ENCODE results near the gene EARS2.

EARS2 gene

GRCh38 chr16:23500862-23501225, 56.3 kb downstream of the EARS2 start:
- no peaks in the 10 kb centered on the region for H3K36me3 ChIP-seq (ENCODE audit: insufficient read depth, low read length)
- no peak overlapping the region for H2AFZ ChIP-seq (ENCODE audit: low read depth, low read length)
- H3K9me3 ChIP-seq (ENCODE audit: insufficient read depth, low read length, severe bottlenecking) = no peaks in the 10 kb centered on the region
- TF ChIP-seq, protein P1, sequence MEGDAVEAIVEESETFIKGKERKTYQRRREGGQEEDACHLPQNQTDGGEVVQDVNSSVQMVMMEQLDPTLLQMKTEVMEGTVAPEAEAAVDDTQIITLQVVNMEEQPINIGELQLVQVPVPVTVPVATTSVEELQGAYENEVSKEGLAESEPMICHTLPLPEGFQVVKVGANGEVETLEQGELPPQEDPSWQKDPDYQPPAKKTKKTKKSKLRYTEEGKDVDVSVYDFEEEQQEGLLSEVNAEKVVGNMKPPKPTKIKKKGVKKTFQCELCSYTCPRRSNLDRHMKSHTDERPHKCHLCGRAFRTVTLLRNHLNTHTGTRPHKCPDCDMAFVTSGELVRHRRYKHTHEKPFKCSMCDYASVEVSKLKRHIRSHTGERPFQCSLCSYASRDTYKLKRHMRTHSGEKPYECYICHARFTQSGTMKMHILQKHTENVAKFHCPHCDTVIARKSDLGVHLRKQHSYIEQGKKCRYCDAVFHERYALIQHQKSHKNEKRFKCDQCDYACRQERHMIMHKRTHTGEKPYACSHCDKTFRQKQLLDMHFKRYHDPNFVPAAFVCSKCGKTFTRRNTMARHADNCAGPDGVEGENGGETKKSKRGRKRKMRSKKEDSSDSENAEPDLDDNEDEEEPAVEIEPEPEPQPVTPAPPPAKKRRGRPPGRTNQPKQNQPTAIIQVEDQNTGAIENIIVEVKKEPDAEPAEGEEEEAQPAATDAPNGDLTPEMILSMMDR (IDR thresholded peaks at IDR 0.05; ENCODE audit: borderline replicate concordance, extremely low read depth, low read length, poor library complexity, severe bottlenecking) = no peak
- TF ChIP-seq EZH2 (IDR thresholded peaks at IDR 0.05; ENCODE audit: borderline replicate concordance, low read depth, low read length, severe bottlenecking) = no peak
- H3K27ac ChIP-seq (ENCODE audit: low read length) = no peak overlapping the region
- no peak overlapping the region for H3K4me3 ChIP-seq (ENCODE audit: low read depth in 1 of 2, low read length in 2 of 2)
- H3K9ac ChIP-seq (ENCODE audit: low read depth, low read length) = no peak overlapping the region
- ATAC-seq (ENCODE audit: insufficient read depth, low read depth) = no peak
- no peaks in the 10 kb centered on the region for H3K79me2 ChIP-seq (ENCODE audit: insufficient read depth, low read length)
- H3K27me3 ChIP-seq (ENCODE audit: insufficient read depth, low read length, poor library complexity) = no peaks in the 10 kb centered on the region
- no peaks in the 10 kb centered on the region for H3K4me1 ChIP-seq (ENCODE audit: insufficient read depth, low read length)
- no peaks in the 10 kb centered on the region for H4K20me1 ChIP-seq (ENCODE audit: insufficient read depth, low read length)
- H3K4me2 ChIP-seq (ENCODE audit: insufficient read depth, low read length) = no peak overlapping the region
- DNase-seq = no peak

- no peaks in the 10 kb centered on the region for H3K27me3 ChIP-seq (ENCODE audit: insufficient read depth, low read length, poor library complexity)
- no peak overlapping the region for H3K4me3 ChIP-seq (ENCODE audit: low read depth in 1 of 2, low read length in 2 of 2)
- no peaks in the 10 kb centered on the region for H3K4me1 ChIP-seq (ENCODE audit: insufficient read depth, low read length)
- no peaks in the 10 kb centered on the region for H4K20me1 ChIP-seq (ENCODE audit: insufficient read depth, low read length)
- H3K27ac ChIP-seq (ENCODE audit: low read length) = no peak overlapping the region
- TF ChIP-seq, protein P1 (IDR thresholded peaks at IDR 0.05; ENCODE audit: borderline replicate concordance, extremely low read depth, low read length, poor library complexity, severe bottlenecking) = no peak
- no peak for TF ChIP-seq EZH2 (IDR thresholded peaks at IDR 0.05; ENCODE audit: borderline replicate concordance, low read depth, low read length, severe bottlenecking)
- no peaks in the 10 kb centered on the region for H3K79me2 ChIP-seq (ENCODE audit: insufficient read depth, low read length)
- DNase-seq (no peak), ATAC-seq (ENCODE audit: insufficient read depth, low read depth) (no peak)
- H3K9me3 ChIP-seq (ENCODE audit: insufficient read depth, low read length, severe bottlenecking) = no peaks in the 10 kb centered on the region
- no peak overlapping the region for H3K4me2 ChIP-seq (ENCODE audit: insufficient read depth, low read length)
- no peaks in the 10 kb centered on the region for H3K36me3 ChIP-seq (ENCODE audit: insufficient read depth, low read length)
- H2AFZ ChIP-seq (ENCODE audit: low read depth, low read length) = no peak overlapping the region
- H3K9ac ChIP-seq (ENCODE audit: low read depth, low read length) = no peak overlapping the region
Measured at GRCh38 chr16:23500212-23500861, 56.8 kb downstream of the EARS2 start.

DNA sequence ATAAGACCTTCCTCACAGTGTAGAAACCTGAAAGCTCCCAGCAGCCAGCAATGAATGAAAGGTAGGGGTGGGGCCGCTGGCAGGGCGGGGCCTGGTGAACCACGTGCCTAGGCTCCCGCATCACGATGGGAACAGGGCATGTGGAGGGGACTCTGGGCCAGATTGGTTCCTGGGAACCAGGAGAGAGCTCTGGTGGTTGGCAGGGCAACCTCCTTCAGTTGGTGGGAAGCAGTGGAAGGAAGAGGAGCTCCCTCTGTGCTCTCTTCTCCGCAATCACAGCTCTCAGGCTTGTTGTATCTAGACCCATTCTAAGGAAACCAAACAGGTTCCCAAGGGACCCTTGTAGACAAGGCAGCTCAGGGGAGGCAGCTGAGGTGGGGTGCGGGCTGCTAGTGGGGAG, 57.3 kb downstream of the EARS2 start:
- Histone ChIP-seq H3K27ac (ENCODE audit: low read length) (no peak overlapping the region), H3K9ac (ENCODE audit: low read depth, low read length) (no peak overlapping the region), H3K4me3 (ENCODE audit: low read depth in 1 of 2, low read length in 2 of 2) (no peak overlapping the region), H2AFZ (ENCODE audit: low read depth, low read length) (no peak overlapping the region), H3K79me2 (ENCODE audit: insufficient read depth, low read length) (no peaks in the 10 kb centered on the region), H3K9me3 (ENCODE audit: insufficient read depth, low read length, severe bottlenecking) (no peaks in the 10 kb centered on the region), H3K4me2 (ENCODE audit: insufficient read depth, low read length) (no peak overlapping the region), H3K27me3 (ENCODE audit: insufficient read depth, low read length, poor library complexity) (no peaks in the 10 kb centered on the region), H3K36me3 (ENCODE audit: insufficient read depth, low read length) (no peaks in the 10 kb centered on the region), H3K4me1 (ENCODE audit: insufficient read depth, low read length) (no peaks in the 10 kb centered on the region), H4K20me1 (ENCODE audit: insufficient read depth, low read length) (no peaks in the 10 kb centered on the region)
- DNase-seq (no peak), ATAC-seq (ENCODE audit: insufficient read depth, low read depth) (no peak)
- TF ChIP-seq, protein P1 (IDR thresholded peaks at IDR 0.05; ENCODE audit: borderline replicate concordance, extremely low read depth, low read length, poor library complexity, severe bottlenecking) = no peak
- TF ChIP-seq EZH2 (IDR thresholded peaks at IDR 0.05; ENCODE audit: borderline replicate concordance, low read depth, low read length, severe bottlenecking) = no peak

Measured in DND-41 (cell line).